OCI-LY1 (cell line): ENCODE data around the gene PPP1R12B.
"Not testable (repeated sequence)": the region's sequence is repeated elsewhere in the genome, so short reads cannot be mapped to it uniquely, and the experiment has no call there.

ENCODE experiments used
- H2AFZ ChIP-seq: fragments of 200-600 bp; sonication (generic), shearing (Covaris generic); 2 replicates; pipeline ENCODE4 v1.6.0; 2014; ENCODE audit warnings: antibody characterized with exemption, mild to moderate bottlenecking, low read length
- H3F3A ChIP-seq: fragments of 200-600 bp; sonication (generic), shearing (Covaris generic); 2 replicates; pipeline ENCODE4 v1.6.0; 2014; ENCODE audit warnings: mild to moderate bottlenecking, antibody characterized with exemption, low read length, moderate library complexity; ENCODE audit not compliant: insufficient read depth
- H3K27ac ChIP-seq: fragments of 200-600 bp; sonication (generic); 2 replicates; pipeline ENCODE4 v1.5.1; 2014; ENCODE audit warnings: low read length, mixed run types, mild to moderate bottlenecking, low read depth; ENCODE audit not compliant: poor library complexity, severe bottlenecking
- H3K27me3 ChIP-seq: fragments of 200-600 bp; sonication (generic); 2 replicates; pipeline ENCODE4 v1.6.0; 2014; ENCODE audit warnings: antibody characterized with exemption, mild to moderate bottlenecking, low read length, moderate library complexity; ENCODE audit not compliant: insufficient read depth
- H3K36me3 ChIP-seq: fragments of 200-600 bp; sonication (generic); 2 replicates; pipeline ENCODE4 v1.6.1; 2014; ENCODE audit warnings: mild to moderate bottlenecking, antibody characterized with exemption, low read length, moderate library complexity, mixed read lengths; ENCODE audit not compliant: insufficient read depth
- H3K4me1 ChIP-seq: fragments of 200-600 bp; sonication (generic); 2 replicates; pipeline ENCODE4 v1.5.1; 2014; ENCODE audit warnings: mild to moderate bottlenecking, low read length, moderate library complexity; ENCODE audit not compliant: insufficient read depth, severe bottlenecking
- H3K4me2 ChIP-seq: fragments of 200-600 bp; sonication (generic), shearing (Covaris generic); 2 replicates; pipeline ENCODE4 v1.6.1; 2014; ENCODE audit warnings: low read length
- H3K4me3 ChIP-seq: fragments of 200-600 bp; sonication (generic); 2 replicates; pipeline ENCODE4 v1.5.1; 2014; ENCODE audit warnings: low read length, low read depth, mild to moderate bottlenecking, mixed read lengths; ENCODE audit not compliant: poor library complexity, severe bottlenecking
- H3K79me2 ChIP-seq: fragments of 200-600 bp; shearing (Covaris generic); 2 replicates; pipeline ENCODE4 v1.6.1; 2016; ENCODE audit warnings: mixed run types, low read length, mixed read lengths; ENCODE audit not compliant: insufficient read depth
- H3K9ac ChIP-seq: fragments of 200-600 bp; sonication (generic), shearing (Covaris generic); 2 replicates; pipeline ENCODE4 v1.6.1; 2014; ENCODE audit warnings: mild to moderate bottlenecking, low read length, mixed read lengths
- H3K9me2 ChIP-seq: fragments of 200-600 bp; sonication (generic), shearing (Covaris generic); 2 replicates; pipeline ENCODE4 v1.6.1; 2014; ENCODE audit warnings: low read depth, mild to moderate bottlenecking, low read length, mixed read lengths
- H3K9me3 ChIP-seq: fragments of 200-600 bp; shearing (Covaris generic); 2 replicates; pipeline ENCODE4 v1.6.1; 2014; ENCODE audit warnings: low read length, mixed read lengths
- H4K20me1 ChIP-seq: fragments of 200-600 bp; sonication (generic), shearing (Covaris generic); 2 replicates; pipeline ENCODE4 v1.6.0; 2016; ENCODE audit warnings: mild to moderate bottlenecking, low read length; ENCODE audit not compliant: insufficient read depth
- CTCF ChIP-seq: fragments of 200-600 bp; sonication (generic), shearing (Covaris generic); IDR thresholded peaks from 2 replicates; pipeline ENCODE4 v1.5.1; 2017; ENCODE audit warnings: mild to moderate bottlenecking, antibody characterized with exemption, low read length, moderate library complexity, mixed read lengths

PPP1R12B gene

GRCh38 chr1:202467381-202467780 lies 118.9 kb downstream of the PPP1R12B start:
- not testable (repeated sequence) for H3K79me2 ChIP-seq, H3K4me2 ChIP-seq, H3K9ac ChIP-seq, H3K36me3 ChIP-seq, H3K4me3 ChIP-seq, H3K27me3 ChIP-seq, H2AFZ ChIP-seq, H4K20me1 ChIP-seq, H3K27ac ChIP-seq, H3K4me1 ChIP-seq, H3F3A ChIP-seq, H3K9me2 ChIP-seq, H3K9me3 ChIP-seq

- H3K27ac ChIP-seq, H3K4me3 ChIP-seq, H2AFZ ChIP-seq, H3K36me3 ChIP-seq, H3K4me1 ChIP-seq, H3F3A ChIP-seq, H3K9me2 ChIP-seq, H4K20me1 ChIP-seq, H3K9ac ChIP-seq, H3K4me2 ChIP-seq, H3K27me3 ChIP-seq, H3K79me2 ChIP-seq, H3K9me3 ChIP-seq: not testable (repeated sequence)
Observed at GRCh38 chr1:202468695-202469094, 120.2 kb downstream of the PPP1R12B start.

- not testable (repeated sequence) for H3K4me1 ChIP-seq, H3K9ac ChIP-seq, H3K4me3 ChIP-seq, H4K20me1 ChIP-seq, H3F3A ChIP-seq, H3K36me3 ChIP-seq, H3K79me2 ChIP-seq, H3K27me3 ChIP-seq, H3K9me2 ChIP-seq, H3K4me2 ChIP-seq, H2AFZ ChIP-seq, H3K9me3 ChIP-seq, H3K27ac ChIP-seq
Observed at GRCh38 chr1:202469123-202469522, 120.6 kb downstream of the PPP1R12B start.

- no peak overlapping the region for H3K4me3 ChIP-seq
- no peaks in the 10 kb centered on the region for H3K79me2 ChIP-seq
- no peak overlapping the region for H2AFZ ChIP-seq
- no peaks in the 10 kb centered on the region for H4K20me1 ChIP-seq
- H3K4me2 ChIP-seq, result no peak overlapping the region
- no peaks in the 10 kb centered on the region for H3K36me3 ChIP-seq
- H3K27ac ChIP-seq, result no peak overlapping the region
- H3K4me1 ChIP-seq, result no peaks in the 10 kb centered on the region
- no peaks in the 10 kb centered on the region for H3K9me2 ChIP-seq
- no peak for TF ChIP-seq CTCF
- H3F3A ChIP-seq, result no peaks in the 10 kb centered on the region
- H3K9me3 ChIP-seq, result no peaks in the 10 kb centered on the region
- H3K9ac ChIP-seq, result no peak overlapping the region
- no peaks in the 10 kb centered on the region for H3K27me3 ChIP-seq
Observed at GRCh38 chr1:202471246-202471645, 122.7 kb downstream of the PPP1R12B start.

- not testable (repeated sequence) for H3K79me2 ChIP-seq, H3K36me3 ChIP-seq, H3K4me1 ChIP-seq, H4K20me1 ChIP-seq, H3K4me2 ChIP-seq, H3K27ac ChIP-seq, H2AFZ ChIP-seq, H3F3A ChIP-seq, H3K9me3 ChIP-seq, H3K9me2 ChIP-seq, H3K4me3 ChIP-seq, H3K27me3 ChIP-seq, H3K9ac ChIP-seq
Observed at GRCh38 chr1:202472347-202473124, 124.0 kb downstream of the PPP1R12B start.

GRCh38 chr1:202473266-202474045 lies 125.0 kb downstream of the PPP1R12B start:
- H3F3A ChIP-seq, H3K9me2 ChIP-seq, H3K4me1 ChIP-seq, H3K9ac ChIP-seq, H3K4me2 ChIP-seq, H4K20me1 ChIP-seq, H3K36me3 ChIP-seq, H3K27ac ChIP-seq, H3K27me3 ChIP-seq, H3K4me3 ChIP-seq, H2AFZ ChIP-seq, H3K79me2 ChIP-seq, H3K9me3 ChIP-seq: not testable (repeated sequence)

GRCh38 chr1:202479661-202480060 lies 131.2 kb downstream of the PPP1R12B start:
- not testable (repeated sequence) for H3K9ac ChIP-seq, H2AFZ ChIP-seq, H3K27me3 ChIP-seq, H3K4me3 ChIP-seq, H3K79me2 ChIP-seq, H3F3A ChIP-seq, H3K9me3 ChIP-seq, H3K27ac ChIP-seq, H3K4me2 ChIP-seq, H4K20me1 ChIP-seq, H3K9me2 ChIP-seq, H3K36me3 ChIP-seq
- peaks cover 42% of the 10 kb centered on the region for H3K4me1 ChIP-seq
